Loucy (cell line): Measurements from ENCODE around the gene DNAJC1.

Experiments
- CTCF ChIP-seq: fragments of 200-600 bp; sonication (generic); conservative IDR thresholded peaks from 2 replicates; pipeline ENCODE4 v1.5.1; 2014; ENCODE audit warnings: mild to moderate bottlenecking, antibody characterized with exemption, low read length
- EZH2phosphoT487 ChIP-seq: fragments of 200-600 bp; IDR thresholded peaks from 2 replicates; pipeline ENCODE4 v1.6.1; 2018; ENCODE audit warnings: antibody characterized with exemption, mild to moderate bottlenecking, moderate library complexity, borderline replicate concordance

- TF ChIP-seq CTCF (0 out of 2 replicates have a peak, but pooled peaks have one; percentile 2), EZH2phosphoT487 (no peak)
Observed at GRCh38 chr10:22003964-22004281, 393 bp upstream of the DNAJC1 start.
